Kidney (tissue), 22 donors: ENCODE results near the gene BARHL1. TPM values are rescaled to one million over a fixed set of nuclear protein-coding genes. Genes with fewer than 3 reads are reported as not detected.

Source experiments
- DNase-seq, 5 donors: peaks; one replicate each; pipeline ENCODE4 v3.0.0-alpha.2; 2013 to 2020
- FAIRE-seq: peaks from 2 replicates; lab custom pipeline; 2012; peaks lifted over from hg19 to GRCh38; lab: Jason Lieb, UNC
- H3K27ac ChIP-seq, 2 donors: one replicate each; pipeline ENCODE4 v1.7.0; 2013; ENCODE audit warnings: low read depth in 2 of 2, low read length in 2 of 2, inconsistent platforms in 1 of 2
- H3K27me3 ChIP-seq: one replicate; pipeline ENCODE4 v1.7.1; 2013; ENCODE audit warnings: low read length, inconsistent platforms; ENCODE audit not compliant: control insufficient read depth, insufficient read depth
- H3K36me3 ChIP-seq, 3 donors: one replicate each; pipeline versions ENCODE4 v1.7.0 to v1.7.1; 2013; ENCODE audit warnings: low read length in 3 of 3, control low read depth in 1 of 3, inconsistent platforms in 1 of 3; ENCODE audit not compliant: insufficient read depth in 3 of 3, control insufficient read depth in 2 of 3
- H3K4me1 ChIP-seq, 3 donors: one replicate each; pipeline versions ENCODE4 v1.7.0 to v1.7.1; 2013; ENCODE audit warnings: low read length in 3 of 3, inconsistent platforms in 1 of 3, low read depth in 1 of 3; ENCODE audit not compliant: control insufficient read depth in 2 of 3, insufficient read depth in 2 of 3
- H3K4me3 ChIP-seq, 3 donors: one replicate each; pipeline versions ENCODE4 v1.7.0 to v1.8.1; 2013; ENCODE audit warnings: low read length in 3 of 3, control low read depth in 1 of 3, inconsistent platforms in 1 of 3
- H3K9ac ChIP-seq, 3 donors: one replicate each; pipeline versions ENCODE4 v1.7.0 to v1.7.1; 2013; ENCODE audit warnings: low read length in 3 of 3, control low read depth in 1 of 3, inconsistent platforms in 1 of 3
- H3K9me3 ChIP-seq, 3 donors: one replicate each; pipeline versions ENCODE4 v1.7.0 to v1.7.1; 2013; ENCODE audit warnings: low read length in 3 of 3, control low read depth in 1 of 3, inconsistent platforms in 1 of 3; ENCODE audit not compliant: control insufficient read depth in 2 of 3, insufficient read depth in 1 of 3
- CTCF ChIP-seq: IDR thresholded peaks from 3 replicates; pipeline ENCODE4 v1.5.1; 2012; ENCODE audit warnings: mild to moderate bottlenecking, moderate library complexity, borderline replicate concordance; ENCODE audit not compliant: insufficient read depth; ENCODE audit errors: extremely low read depth
- intact Hi-C: fragments of 100-400 bp; cut with DNase I; formaldehyde crosslinking; loops from one replicate; pipeline ENCODE4 v1.11.1; 2022
- long read RNA-seq, 10 donors: library from polyadenylated mRNA in 1 of 10; unstranded in 1 of 10; transcript quantifications; one replicate each; pipeline ENCODE4 v2.0.0 and lab custom pipeline, GENCODE V29; 2021 to 2026
- polyA plus RNA-seq: library from polyadenylated mRNA; stranded (reverse); fragments of 350-450 nt; fragmentation: Illumina TruSeq; extraction: RNeasy Lipid Tissue Mini Kit (QIAGEN cat#74804); gene quantifications from one replicate; pipeline ENCODE4 v1.2.3, GENCODE V29; 2014; ENCODE audit warnings: low read depth, low replicate concordance; ENCODE audit not compliant: insufficient read depth
- total RNA-seq: library from RNA; stranded (reverse); fragmentation: NEBNext Ultra II Directional; extraction: Animal tissue kit (Norgen Biotek cat#: 25700); gene quantifications from one replicate; pipeline ENCODE4 v1.2.1, GENCODE V29; 2021
- donor health status: control.
- donor health status: control.
- donor health status: control.
- donor health status: control.
- donor health status: control.
- donor health status: DM: yes; HTN: yes; CAD: no.
- donor health status: Normal renal cell carcinoma (clear cell type).

BARHL1 gene
- total RNA-seq (not detected), polyA plus RNA-seq (not detected)
- long read RNA-seq, donor 1 = 0 reads
- long read RNA-seq, donor 2 = 0 reads
- long read RNA-seq, donor 3 = 0 reads
- long read RNA-seq, donor 4 = 0 reads
- long read RNA-seq, donor 5 = 0 reads
- long read RNA-seq, donor 6 = 0 reads
- long read RNA-seq, donor 7 = 0 reads
- long read RNA-seq, donor 8 = 0 reads
- long read RNA-seq, donor 9 = 0 reads
- long read RNA-seq, donor 10 = 0 reads

GRCh38 chr9:132582276-132582785, at the start of gene BARHL1:
TSS of gene BARHL1 (plus strand) at chr9:132582606. CDS start at chr9:132582798, 192 bp downstream.
- DNase-seq = no peak
- Histone ChIP-seq H3K27me3 (peaks cover 71% of the 10 kb centered on the region), H3K36me3 (no peaks in the 10 kb centered on the region), H3K4me3 (peak within 1 kb of the TSS in 2 of 3 donors; percentile 16 to 46), H3K27ac (no peak within 1 kb of the TSS), H3K9me3 (no peaks in the 10 kb centered on the region), H3K9ac (no peak within 1 kb of the TSS), H3K4me1 (peaks cover 0 to 3% (median 0%) of the 10 kb centered on the region in 3 donors)
- no peak for TF ChIP-seq CTCF
- FAIRE-seq = no peak
- intact Hi-C loops = no loop called here

GRCh38 chr9:132534832-132535231, 47.6 kb upstream of the BARHL1 start:
- Histone ChIP-seq H3K27ac (no peak overlapping the region), H3K4me1 (no peaks in the 10 kb centered on the region), H3K27me3 (no peaks in the 10 kb centered on the region), H3K36me3 (no peaks in the 10 kb centered on the region), H3K9ac (no peak overlapping the region), H3K4me3 (no peak overlapping the region), H3K9me3 (peaks cover 0 to 4% (median 0%) of the 10 kb centered on the region in 3 donors)
- no peak for TF ChIP-seq CTCF
- DNase-seq = no peak
- FAIRE-seq = no peak
- intact Hi-C loops = no loop called here

- DNase-seq = no peak
- Histone ChIP-seq H3K4me3 (no peak overlapping the region), H3K4me1 (no peaks in the 10 kb centered on the region), H3K9ac (no peak overlapping the region), H3K27me3 (no peaks in the 10 kb centered on the region), H3K9me3 (peaks cover 0 to 4% (median 0%) of the 10 kb centered on the region in 3 donors), H3K27ac (no peak overlapping the region), H3K36me3 (no peaks in the 10 kb centered on the region)
- intact Hi-C loops = no loop called here
- TF ChIP-seq CTCF = no peak
- no peak for FAIRE-seq
Observed at GRCh38 chr9:132536124-132536523, 46.3 kb upstream of the BARHL1 start.

- FAIRE-seq (no peak), DNase-seq (no peak)
- H3K36me3 ChIP-seq = no peaks in the 10 kb centered on the region
- no peak overlapping the region for H3K4me3 ChIP-seq
- no peak overlapping the region for H3K9ac ChIP-seq
- H3K27ac ChIP-seq = no peak overlapping the region
- H3K27me3 ChIP-seq = no peaks in the 10 kb centered on the region
- no peak for TF ChIP-seq CTCF
- intact Hi-C loops = no loop called here
- peaks cover 0 to 4% (median 0%) of the 10 kb centered on the region in 3 donors for H3K9me3 ChIP-seq
- H3K4me1 ChIP-seq = no peaks in the 10 kb centered on the region
Observed at GRCh38 chr9:132537352-132537751, 45.1 kb upstream of the BARHL1 start.
